Measurements from ENCODE around the gene SLC38A11. TPM values are rescaled to one million over a fixed set of nuclear protein-coding genes. Genes with fewer than 3 reads are reported as not detected.
"Not testable (repeated sequence)": the region's sequence is repeated elsewhere in the genome, so short reads cannot be mapped to it uniquely, and the experiment has no call there.

The SLC38A11 gene
- total and polyA plus RNA-seq, 2 of the 13 experiments (the other 11 are each of a cell fraction or from before 2014, with no cell fraction given) = 14.0 to 14.3 TPM

DNA sequence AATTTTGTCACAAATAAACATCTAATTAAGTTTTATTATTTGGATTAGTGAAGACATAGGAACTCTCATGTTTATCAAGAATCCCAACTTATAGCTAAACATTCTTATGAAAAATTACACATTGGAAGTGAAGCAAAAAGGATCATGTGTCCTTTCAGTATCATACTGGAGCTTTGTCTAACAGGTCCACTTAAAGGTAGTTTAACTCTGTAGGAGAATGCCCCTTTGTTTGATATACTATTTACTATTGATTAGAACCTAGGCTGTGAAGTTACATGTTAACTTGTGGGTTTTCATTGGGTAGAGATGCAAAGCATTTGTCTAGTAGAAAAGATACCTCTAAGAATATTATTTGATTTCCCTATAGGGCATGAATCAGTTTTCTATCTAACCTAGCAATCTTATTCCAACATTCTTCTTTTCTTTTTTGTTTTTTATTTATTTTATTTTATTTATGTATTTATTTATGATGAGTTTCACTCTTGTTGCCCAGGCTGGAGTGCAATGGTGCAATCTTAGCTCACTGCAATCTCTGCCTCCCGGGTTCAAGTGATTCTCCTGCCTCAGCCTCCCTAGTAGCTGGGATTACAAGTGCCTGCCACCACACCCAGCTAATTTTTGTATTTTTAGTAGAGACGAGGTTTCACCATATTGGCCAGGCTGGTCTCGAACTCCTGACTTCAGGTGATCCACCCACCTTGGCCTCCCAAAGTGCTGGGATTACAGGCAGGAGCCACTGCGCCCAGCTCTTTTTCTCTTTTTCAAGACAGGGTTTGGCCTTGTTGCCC is 95.2 kb downstream of the SLC38A11 start (continued):
- not testable (repeated sequence) for TF ChIP-seq FOXP1 (IDR thresholded peaks at IDR 0.05); CREB1 (IDR thresholded peaks at IDR 0.05); NR2F6 (CRISPR knock-in tag; IDR thresholded peaks at IDR 0.05)
- TF ChIP-seq FOXP1 (CRISPR knock-in tag; IDR thresholded peaks at IDR 0.05) (peak; percentile 27; the same call in 1 of the 2 replicates), ZSCAN20 (CRISPR knock-in tag; IDR thresholded peaks at IDR 0.05; ENCODE audit: borderline replicate concordance) (0 out of 2 replicates have a peak, but pooled peaks have one; percentile 14), ZMYM3 (CRISPR knock-in tag; IDR thresholded peaks at IDR 0.05) (peak; percentile 89; the same call in 1 of the 2 replicates), NFIC (IDR thresholded peaks at IDR 0.05; ENCODE audit: low read length) (peak; percentile 46; the same call in 1 of the 2 replicates), TARDBP (CRISPR knock-in tag; IDR thresholded peaks at IDR 0.05) (0 out of 2 replicates have a peak, but pooled peaks have one; percentile 18), CEBPG (CRISPR knock-in tag; IDR thresholded peaks at IDR 0.05) (peak; percentile 23; the same call in 1 of the 2 replicates), SIX1 (CRISPR knock-in tag; IDR thresholded peaks at IDR 0.05; ENCODE audit: borderline replicate concordance) (peak; percentile 66; the same call in 1 of the 2 replicates), HNF1A (IDR thresholded peaks at IDR 0.05; ENCODE audit: low read depth) (peak; percentile 81), HNF1A (CRISPR knock-in tag; IDR thresholded peaks at IDR 0.05; ENCODE audit: borderline replicate concordance) (peak; percentile 40; the same call in 1 of the 2 replicates), KDM5A (IDR thresholded peaks at IDR 0.05; ENCODE audit: borderline replicate concordance, low read length) (0 out of 2 replicates have a peak, but pooled peaks have one; percentile 4), PAXIP1 (CRISPR knock-in tag; conservative IDR thresholded peaks at IDR 0.05) (peak; percentile 78), MED1 (CRISPR knock-in tag; IDR thresholded peaks at IDR 0.05) (0 out of 2 replicates have a peak, but pooled peaks have one; percentile 26), ISL2 (CRISPR knock-in tag; IDR thresholded peaks at IDR 0.05) (peak; percentile 59), KDM5B (CRISPR knock-in tag; IDR thresholded peaks at IDR 0.05; ENCODE audit: borderline replicate concordance) (0 out of 2 replicates have a peak, but pooled peaks have one; percentile 22), CREB1 (CRISPR knock-in tag; IDR thresholded peaks at IDR 0.05) (peak; percentile 35; the same call in 1 of the 2 replicates), BCL6 (CRISPR knock-in tag; IDR thresholded peaks at IDR 0.05) (peak; percentile 82), ZSCAN30 (CRISPR knock-in tag; IDR thresholded peaks at IDR 0.05) (peak; percentile 46; the same call in 1 of the 2 replicates), KDM1A (CRISPR knock-in tag; IDR thresholded peaks at IDR 0.05) (peak; percentile 45; the same call in 1 of the 2 replicates), NR2F6 (IDR thresholded peaks at IDR 0.05) (peak; percentile 28; the same call in 1 of the 2 replicates)
- TF ChIP-seq, protein P1, sequence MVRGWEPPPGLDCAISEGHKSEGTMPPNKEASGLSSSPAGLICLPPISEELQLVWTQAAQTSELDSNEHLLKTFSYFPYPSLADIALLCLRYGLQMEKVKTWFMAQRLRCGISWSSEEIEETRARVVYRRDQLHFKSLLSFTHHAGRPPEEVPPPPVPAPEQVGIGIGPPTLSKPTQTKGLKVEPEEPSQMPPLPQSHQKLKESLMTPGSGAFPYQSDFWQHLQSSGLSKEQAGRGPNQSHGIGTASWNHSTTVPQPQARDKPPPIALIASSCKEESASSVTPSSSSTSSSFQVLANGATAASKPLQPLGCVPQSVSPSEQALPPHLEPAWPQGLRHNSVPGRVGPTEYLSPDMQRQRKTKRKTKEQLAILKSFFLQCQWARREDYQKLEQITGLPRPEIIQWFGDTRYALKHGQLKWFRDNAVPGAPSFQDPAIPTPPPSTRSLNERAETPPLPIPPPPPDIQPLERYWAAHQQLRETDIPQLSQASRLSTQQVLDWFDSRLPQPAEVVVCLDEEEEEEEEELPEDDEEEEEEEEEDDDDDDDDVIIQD (CRISPR knock-in tag; IDR thresholded peaks at IDR 0.05; ENCODE audit: low read depth) = peak; percentile 36; the same call in 1 of the 2 replicates

Measured in HepG2 (cell line).